GM23338 (cell line): ENCODE measurements around the gene GPR183. TPM values are rescaled to one million over a fixed set of nuclear protein-coding genes. Genes with fewer than 3 reads are reported as not detected.

Experiments used
- ATAC-seq: fragments of 200-7000 bp; cut with Tn5 transposase; 3 replicates; pipeline ENCODE4 v1.9.1; 2020
- DNase-seq: peaks from one replicate; pipeline ENCODE4 v3.0.0-alpha.2; 2015; ENCODE audit warnings: low spot score
- H2AFZ ChIP-seq: fragments of 200-600 bp; sonication (generic); 2 replicates; pipeline ENCODE4 v1.8.0; 2016; ENCODE audit warnings: antibody characterized with exemption, mild to moderate bottlenecking, moderate library complexity
- H3F3A ChIP-seq: fragments of 200-600 bp; sonication (generic); replicated peaks from 2 replicates; pipeline ENCODE4 v1.8.0; 2017; ENCODE audit warnings: antibody characterized with exemption, mixed run types, low read depth
- H3K27ac ChIP-seq: fragments of 200-600 bp; sonication (generic); 2 replicates; pipeline ENCODE4 v1.6.1; 2016; ENCODE audit warnings: low read depth
- H3K27me3 ChIP-seq: fragments of 200-600 bp; sonication (generic); 2 replicates; pipeline ENCODE4 v1.8.0; 2016; ENCODE audit warnings: mild to moderate bottlenecking, mixed run types, moderate library complexity; ENCODE audit not compliant: insufficient read depth
- H3K36me3 ChIP-seq: fragments of 200-600 bp; sonication (generic); 2 replicates; pipeline ENCODE4 v1.8.0; 2016; ENCODE audit warnings: mild to moderate bottlenecking; ENCODE audit not compliant: insufficient read depth
- H3K4me1 ChIP-seq: fragments of 200-600 bp; sonication (generic); 2 replicates; pipeline ENCODE4 v1.8.0; 2016; ENCODE audit warnings: mild to moderate bottlenecking, moderate library complexity; ENCODE audit not compliant: insufficient read depth
- H3K4me2 ChIP-seq: fragments of 200-600 bp; sonication (generic); 2 replicates; pipeline ENCODE4 v1.7.1; 2017; ENCODE audit warnings: mixed run types
- H3K4me3 ChIP-seq: fragments of 200-600 bp; sonication (generic); 2 replicates; pipeline ENCODE4 v1.6.1; 2016; ENCODE audit warnings: mixed run types
- H3K79me2 ChIP-seq: fragments of 200-600 bp; sonication (generic); replicated peaks from 2 replicates; pipeline ENCODE4 v1.8.0; 2017; ENCODE audit warnings: mild to moderate bottlenecking; ENCODE audit not compliant: insufficient read depth
- H3K9me2 ChIP-seq: fragments of 200-600 bp; sonication (generic); 2 replicates; pipeline ENCODE4 v1.8.0; 2017; ENCODE audit not compliant: insufficient read depth
- H4K20me1 ChIP-seq: fragments of 200-600 bp; sonication (generic); replicated peaks from 2 replicates; pipeline ENCODE4 v1.8.0; 2017; ENCODE audit warnings: mild to moderate bottlenecking; ENCODE audit not compliant: insufficient read depth
- H3K27ac Mint-ChIP-seq: 2 replicates; pipeline ENCODE4 v1.8.0; 2020; ENCODE audit warnings: inconsistent platforms, mild to moderate bottlenecking, moderate library complexity, mixed read lengths
- H3K27me3 Mint-ChIP-seq: 3 replicates; pipeline ENCODE4 v1.8.0; 2022; ENCODE audit warnings: low read depth, mild to moderate bottlenecking, moderate library complexity, mixed read lengths, inconsistent platforms; ENCODE audit not compliant: insufficient read depth, poor library complexity
- H3K36me3 Mint-ChIP-seq: 3 replicates; pipeline ENCODE4 v1.8.0; 2021; ENCODE audit warnings: low read depth, mild to moderate bottlenecking, inconsistent platforms, moderate library complexity, mixed read lengths
- H3K4me1 Mint-ChIP-seq: 3 replicates; pipeline ENCODE4 v1.8.0; 2020; ENCODE audit warnings: mild to moderate bottlenecking, inconsistent platforms, mixed read lengths
- H3K4me3 Mint-ChIP-seq: 3 replicates; pipeline ENCODE4 v1.8.0; 2021; ENCODE audit warnings: moderate library complexity, mild to moderate bottlenecking, inconsistent platforms, mixed read lengths
- H3K9me3 Mint-ChIP-seq: 3 replicates; pipeline ENCODE4 v1.8.0; 2020; ENCODE audit warnings: moderate library complexity, mild to moderate bottlenecking, inconsistent platforms, mixed read lengths
- CREB1 ChIP-seq: fragments of 250-450 bp; sonication (Bioruptor Pico); IDR thresholded peaks from 2 replicates; pipeline ENCODE4 v1.5.0; 2020; ENCODE audit warnings: low read depth, mild to moderate bottlenecking, moderate library complexity
- CTCF ChIP-seq, 2 experiments: fragments of 200-600 bp in 1 of 2; sonication (generic) in 1 of 2; conservative IDR thresholded peaks; 2 replicates each; pipeline versions ENCODE4 v1.5.1 to v1.6.1; 2016 to 2017; ENCODE audit warnings: antibody characterized with exemption in 2 of 2, low read depth in 2 of 2, mild to moderate bottlenecking in 2 of 2, moderate library complexity in 1 of 2
- EZH2phosphoT487 ChIP-seq: fragments of 200-600 bp; sonication (generic); IDR thresholded peaks from one replicate; pipeline ENCODE4 v1.8.1; 2018; ENCODE audit warnings: antibody characterized with exemption; ENCODE audit not compliant: unreplicated experiment
- JUNB ChIP-seq: IDR thresholded peaks from one replicate; pipeline ENCODE4 v1.6.1; 2016; ENCODE audit warnings: antibody characterized with exemption; ENCODE audit not compliant: unreplicated experiment
- POLR2AphosphoS5 ChIP-seq: IDR thresholded peaks from 2 replicates; pipeline ENCODE4 v1.6.1; 2016; ENCODE audit warnings: antibody characterized with exemption, low read depth
- STAT1 ChIP-seq: IDR thresholded peaks from one replicate; pipeline ENCODE4 v1.6.1; 2016; ENCODE audit warnings: antibody characterized with exemption; ENCODE audit not compliant: unreplicated experiment
- ZNF331 ChIP-seq: fragments of 250-450 bp; sonication (Bioruptor Pico); IDR thresholded peaks from 2 replicates; pipeline ENCODE4 v1.5.0; 2020; ENCODE audit warnings: low read depth, mild to moderate bottlenecking, moderate library complexity
- polyA plus RNA-seq: library from polyadenylated mRNA; unstranded; fragments of >200 nt; fragmentation: Nextera tagmentation; extraction: Ambion mirVana; gene quantifications from 2 replicates; pipeline ENCODE4 v1.2.1, GENCODE V29; 2016
- total RNA-seq: library from RNA; depleted of rRNA; stranded (reverse); fragments of >200 nt; shearing (Covaris generic); gene quantifications from 2 replicates; pipeline ENCODE4 v1.2.3, GENCODE V29; 2014
- TF ChIP-seq, protein P1 (sequence below): fragments of 250-450 bp; sonication (Bioruptor Pico); IDR thresholded peaks from 2 replicates; pipeline ENCODE4 v1.5.0; 2020; ENCODE audit warnings: mild to moderate bottlenecking, moderate library complexity
- TF ChIP-seq, protein P2 (sequence below): IDR thresholded peaks from 2 replicates; pipeline ENCODE4 v1.6.1; 2016; ENCODE audit warnings: antibody characterized with exemption
- TF ChIP-seq, protein P3 (sequence below): IDR thresholded peaks from one replicate; pipeline ENCODE4 v1.6.1; 2018; ENCODE audit warnings: antibody characterized with exemption; ENCODE audit not compliant: unreplicated experiment

The GPR183 gene
- total and polyA plus RNA-seq, 2 experiments from 2014 or later = 0.78 TPM; not detected in 1

GRCh38 chr13:99287551-99287950, 19.6 kb downstream of the GPR183 start:
- H3K9me2 ChIP-seq = no peaks in the 10 kb centered on the region
- Mint-ChIP-seq H3K27ac (no peak overlapping the region), H3K36me3 (no peaks in the 10 kb centered on the region), H3K4me3 (no peak overlapping the region), H3K4me1 (no peaks in the 10 kb centered on the region; the same call in 2 of the 3 replicates), H3K9me3 (no peaks in the 10 kb centered on the region), H3K27me3 (no peaks in the 10 kb centered on the region)
- H3K27ac ChIP-seq = no peak overlapping the region
- no peak overlapping the region for H3K4me3 ChIP-seq
- no peaks in the 10 kb centered on the region for H3K4me1 ChIP-seq
- no peak overlapping the region for H2AFZ ChIP-seq
- no peak overlapping the region for H3K4me2 ChIP-seq
- DNase-seq (no peak), ATAC-seq (no peak)
- H3K36me3 ChIP-seq = no peaks in the 10 kb centered on the region
- no peaks in the 10 kb centered on the region for H3K27me3 ChIP-seq
- H3F3A ChIP-seq = no peaks in the 10 kb centered on the region
- peaks cover 4% of the 10 kb centered on the region for H4K20me1 ChIP-seq
- H3K79me2 ChIP-seq = no peaks in the 10 kb centered on the region
- TF ChIP-seq, protein P1, sequence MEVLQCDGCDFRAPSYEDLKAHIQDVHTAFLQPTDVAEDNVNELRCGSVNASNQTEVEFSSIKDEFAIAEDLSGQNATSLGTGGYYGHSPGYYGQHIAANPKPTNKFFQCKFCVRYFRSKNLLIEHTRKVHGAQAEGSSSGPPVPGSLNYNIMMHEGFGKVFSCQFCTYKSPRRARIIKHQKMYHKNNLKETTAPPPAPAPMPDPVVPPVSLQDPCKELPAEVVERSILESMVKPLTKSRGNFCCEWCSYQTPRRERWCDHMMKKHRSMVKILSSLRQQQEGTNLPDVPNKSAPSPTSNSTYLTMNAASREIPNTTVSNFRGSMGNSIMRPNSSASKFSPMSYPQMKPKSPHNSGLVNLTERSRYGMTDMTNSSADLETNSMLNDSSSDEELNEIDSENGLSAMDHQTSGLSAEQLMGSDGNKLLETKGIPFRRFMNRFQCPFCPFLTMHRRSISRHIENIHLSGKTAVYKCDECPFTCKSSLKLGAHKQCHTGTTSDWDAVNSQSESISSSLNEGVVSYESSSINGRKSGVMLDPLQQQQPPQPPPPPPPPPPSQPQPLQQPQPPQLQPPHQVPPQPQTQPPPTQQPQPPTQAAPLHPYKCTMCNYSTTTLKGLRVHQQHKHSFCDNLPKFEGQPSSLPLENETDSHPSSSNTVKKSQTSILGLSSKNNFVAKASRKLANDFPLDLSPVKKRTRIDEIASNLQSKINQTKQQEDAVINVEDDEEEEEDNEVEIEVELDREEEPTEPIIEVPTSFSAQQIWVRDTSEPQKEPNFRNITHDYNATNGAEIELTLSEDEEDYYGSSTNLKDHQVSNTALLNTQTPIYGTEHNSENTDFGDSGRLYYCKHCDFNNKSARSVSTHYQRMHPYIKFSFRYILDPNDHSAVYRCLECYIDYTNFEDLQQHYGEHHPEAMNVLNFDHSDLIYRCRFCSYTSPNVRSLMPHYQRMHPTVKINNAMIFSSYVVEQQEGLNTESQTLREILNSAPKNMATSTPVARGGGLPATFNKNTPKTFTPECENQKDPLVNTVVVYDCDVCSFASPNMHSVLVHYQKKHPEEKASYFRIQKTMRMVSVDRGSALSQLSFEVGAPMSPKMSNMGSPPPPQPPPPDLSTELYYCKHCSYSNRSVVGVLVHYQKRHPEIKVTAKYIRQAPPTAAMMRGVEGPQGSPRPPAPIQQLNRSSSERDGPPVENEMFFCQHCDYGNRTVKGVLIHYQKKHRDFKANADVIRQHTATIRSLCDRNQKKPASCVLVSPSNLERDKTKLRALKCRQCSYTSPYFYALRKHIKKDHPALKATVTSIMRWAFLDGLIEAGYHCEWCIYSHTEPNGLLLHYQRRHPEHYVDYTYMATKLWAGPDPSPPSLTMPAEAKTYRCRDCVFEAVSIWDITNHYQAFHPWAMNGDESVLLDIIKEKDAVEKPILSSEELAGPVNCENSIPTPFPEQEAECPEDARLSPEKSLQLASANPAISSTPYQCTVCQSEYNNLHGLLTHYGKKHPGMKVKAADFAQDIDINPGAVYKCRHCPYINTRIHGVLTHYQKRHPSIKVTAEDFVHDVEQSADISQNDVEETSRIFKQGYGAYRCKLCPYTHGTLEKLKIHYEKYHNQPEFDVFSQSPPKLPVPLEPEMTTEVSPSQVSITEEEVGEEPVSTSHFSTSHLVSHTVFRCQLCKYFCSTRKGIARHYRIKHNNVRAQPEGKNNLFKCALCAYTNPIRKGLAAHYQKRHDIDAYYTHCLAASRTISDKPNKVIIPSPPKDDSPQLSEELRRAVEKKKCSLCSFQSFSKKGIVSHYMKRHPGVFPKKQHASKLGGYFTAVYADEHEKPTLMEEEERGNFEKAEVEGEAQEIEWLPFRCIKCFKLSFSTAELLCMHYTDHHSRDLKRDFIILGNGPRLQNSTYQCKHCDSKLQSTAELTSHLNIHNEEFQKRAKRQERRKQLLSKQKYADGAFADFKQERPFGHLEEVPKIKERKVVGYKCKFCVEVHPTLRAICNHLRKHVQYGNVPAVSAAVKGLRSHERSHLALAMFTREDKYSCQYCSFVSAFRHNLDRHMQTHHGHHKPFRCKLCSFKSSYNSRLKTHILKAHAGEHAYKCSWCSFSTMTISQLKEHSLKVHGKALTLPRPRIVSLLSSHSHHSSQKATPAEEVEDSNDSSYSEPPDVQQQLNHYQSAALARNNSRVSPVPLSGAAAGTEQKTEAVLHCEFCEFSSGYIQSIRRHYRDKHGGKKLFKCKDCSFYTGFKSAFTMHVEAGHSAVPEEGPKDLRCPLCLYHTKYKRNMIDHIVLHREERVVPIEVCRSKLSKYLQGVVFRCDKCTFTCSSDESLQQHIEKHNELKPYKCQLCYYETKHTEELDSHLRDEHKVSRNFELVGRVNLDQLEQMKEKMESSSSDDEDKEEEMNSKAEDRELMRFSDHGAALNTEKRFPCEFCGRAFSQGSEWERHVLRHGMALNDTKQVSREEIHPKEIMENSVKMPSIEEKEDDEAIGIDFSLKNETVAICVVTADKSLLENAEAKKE (CRISPR knock-in tag) = no peak
- TF ChIP-seq CTCF (conservative IDR thresholded peaks at IDR 0.05; ENCODE audit: low read depth in 2 of 2) (no peak), EZH2phosphoT487 (no peak), POLR2AphosphoS5 (no peak), STAT1 (no peak), CREB1 (CRISPR knock-in tag) (no peak), JUNB (no peak), ZNF331 (CRISPR knock-in tag) (no peak)
- TF ChIP-seq, protein P2, sequence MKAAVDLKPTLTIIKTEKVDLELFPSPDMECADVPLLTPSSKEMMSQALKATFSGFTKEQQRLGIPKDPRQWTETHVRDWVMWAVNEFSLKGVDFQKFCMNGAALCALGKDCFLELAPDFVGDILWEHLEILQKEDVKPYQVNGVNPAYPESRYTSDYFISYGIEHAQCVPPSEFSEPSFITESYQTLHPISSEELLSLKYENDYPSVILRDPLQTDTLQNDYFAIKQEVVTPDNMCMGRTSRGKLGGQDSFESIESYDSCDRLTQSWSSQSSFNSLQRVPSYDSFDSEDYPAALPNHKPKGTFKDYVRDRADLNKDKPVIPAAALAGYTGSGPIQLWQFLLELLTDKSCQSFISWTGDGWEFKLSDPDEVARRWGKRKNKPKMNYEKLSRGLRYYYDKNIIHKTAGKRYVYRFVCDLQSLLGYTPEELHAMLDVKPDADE = no peak
- TF ChIP-seq, protein P3, sequence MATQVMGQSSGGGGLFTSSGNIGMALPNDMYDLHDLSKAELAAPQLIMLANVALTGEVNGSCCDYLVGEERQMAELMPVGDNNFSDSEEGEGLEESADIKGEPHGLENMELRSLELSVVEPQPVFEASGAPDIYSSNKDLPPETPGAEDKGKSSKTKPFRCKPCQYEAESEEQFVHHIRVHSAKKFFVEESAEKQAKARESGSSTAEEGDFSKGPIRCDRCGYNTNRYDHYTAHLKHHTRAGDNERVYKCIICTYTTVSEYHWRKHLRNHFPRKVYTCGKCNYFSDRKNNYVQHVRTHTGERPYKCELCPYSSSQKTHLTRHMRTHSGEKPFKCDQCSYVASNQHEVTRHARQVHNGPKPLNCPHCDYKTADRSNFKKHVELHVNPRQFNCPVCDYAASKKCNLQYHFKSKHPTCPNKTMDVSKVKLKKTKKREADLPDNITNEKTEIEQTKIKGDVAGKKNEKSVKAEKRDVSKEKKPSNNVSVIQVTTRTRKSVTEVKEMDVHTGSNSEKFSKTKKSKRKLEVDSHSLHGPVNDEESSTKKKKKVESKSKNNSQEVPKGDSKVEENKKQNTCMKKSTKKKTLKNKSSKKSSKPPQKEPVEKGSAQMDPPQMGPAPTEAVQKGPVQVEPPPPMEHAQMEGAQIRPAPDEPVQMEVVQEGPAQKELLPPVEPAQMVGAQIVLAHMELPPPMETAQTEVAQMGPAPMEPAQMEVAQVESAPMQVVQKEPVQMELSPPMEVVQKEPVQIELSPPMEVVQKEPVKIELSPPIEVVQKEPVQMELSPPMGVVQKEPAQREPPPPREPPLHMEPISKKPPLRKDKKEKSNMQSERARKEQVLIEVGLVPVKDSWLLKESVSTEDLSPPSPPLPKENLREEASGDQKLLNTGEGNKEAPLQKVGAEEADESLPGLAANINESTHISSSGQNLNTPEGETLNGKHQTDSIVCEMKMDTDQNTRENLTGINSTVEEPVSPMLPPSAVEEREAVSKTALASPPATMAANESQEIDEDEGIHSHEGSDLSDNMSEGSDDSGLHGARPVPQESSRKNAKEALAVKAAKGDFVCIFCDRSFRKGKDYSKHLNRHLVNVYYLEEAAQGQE = no peak
